Upper lobe of left lung (tissue), 4 donors: Measurements from ENCODE around the gene FIZ1.

ENCODE experiments used
- CTCF ChIP-seq, 6 experiments: fragments of 450-650 bp in 4 of 6; fragments of 200-600 bp in 2 of 6; sonication (generic) in 2 of 6; IDR thresholded peaks; one replicate each; pipeline ENCODE4 v1.5.1; 2016 to 2019; ENCODE audit warnings: antibody characterized with exemption in 6 of 6
- POLR2A ChIP-seq, 4 donors: fragments of 450-650 bp; IDR thresholded peaks; one replicate each; pipeline ENCODE4 v1.5.1; 2016 to 2017; ENCODE audit warnings: antibody characterized with exemption in 4 of 4, mild to moderate bottlenecking in 2 of 4
- POLR2AphosphoS5 ChIP-seq, 2 donors: sonication (generic); formaldehyde crosslinking; IDR thresholded peaks; one replicate each; pipeline ENCODE4 v1.5.1; 2017; ENCODE audit warnings: antibody characterized with exemption in 2 of 2

GRCh38 chr19:55592391-55593090, 6.8 kb downstream of the FIZ1 start:
- TF ChIP-seq CTCF (IDR thresholded peaks at IDR 0.05) (no peak), POLR2A (IDR thresholded peaks at IDR 0.05) (no peak), POLR2AphosphoS5 (IDR thresholded peaks at IDR 0.05) (no peak)
